Natural killer cell treated with Interleukin-12 subunit alpha and Interleukin-12 subunit beta and Interleukin-15 and Interleukin-18, amount 100 ng/mL, for 72 hours (primary cell): Measurements from ENCODE around the gene SESN1. TPM values are rescaled to one million over a fixed set of nuclear protein-coding genes. Genes with fewer than 3 reads are reported as not detected.
"Not testable (repeated sequence)": the region's sequence is repeated elsewhere in the genome, so short reads cannot be mapped to it uniquely, and the experiment has no call there.

Experiments used
- ATAC-seq, 2 donors: fragments of 150-1000 bp; cut with Tn5 transposase in 1 of 2; sonication (Bioruptor Pico), chemical (Tn5 transposase) in 1 of 2; 2 replicates each; pipeline ENCODE4 v1.10.0; 2021
- DNase-seq: peaks from one replicate; pipeline ENCODE4 v3.0.0; 2022; ENCODE audit warnings: low spot score
- H3K27ac Mint-ChIP-seq, 2 donors: 1 replicate in 1 of 2; 2 replicates in 1 of 2; pipeline ENCODE4 v1.8.0; 2022; ENCODE audit warnings: mixed read lengths in 2 of 2, mild to moderate bottlenecking in 1 of 2, moderate library complexity in 1 of 2
- H3K27me3 Mint-ChIP-seq, 2 donors: 1 replicate in 1 of 2; 2 replicates in 1 of 2; pipeline ENCODE4 v1.8.0; 2022; ENCODE audit warnings: mixed read lengths in 2 of 2
- H3K36me3 Mint-ChIP-seq: one replicate; pipeline ENCODE4 v1.8.0; 2022; ENCODE audit warnings: mixed read lengths
- H3K4me1 Mint-ChIP-seq, 2 donors: 1 replicate in 1 of 2; 2 replicates in 1 of 2; pipeline ENCODE4 v1.8.0; 2022; ENCODE audit warnings: low read depth in 2 of 2, mixed read lengths in 2 of 2, mild to moderate bottlenecking in 1 of 2
- H3K4me3 Mint-ChIP-seq: one replicate; pipeline ENCODE4 v1.8.0; 2022; ENCODE audit warnings: mixed read lengths
- H3K9me3 Mint-ChIP-seq: 2 replicates; pipeline ENCODE4 v1.8.0; 2022; ENCODE audit warnings: mixed read lengths
- total RNA-seq, 2 donors: library from RNA; stranded (reverse); gene quantifications; one replicate each; pipeline ENCODE4 v1.2.3, GENCODE V29; 2022

Gene SESN1
- total RNA-seq, 2 donors from 2014 or later: 7.4 to 9.6 TPM

- H3K27ac Mint-ChIP-seq, H3K27me3 Mint-ChIP-seq, H3K4me1 Mint-ChIP-seq, H3K9me3 Mint-ChIP-seq, DNase-seq, ATAC-seq, H3K4me3 Mint-ChIP-seq: not testable (repeated sequence)
- peaks cover 12% of the 10 kb centered on the region for H3K36me3 Mint-ChIP-seq
Measured at GRCh38 chr6:109112663-109113062, 18.0 kb upstream of the SESN1 start.

- H3K4me3 Mint-ChIP-seq, H3K9me3 Mint-ChIP-seq, H3K27me3 Mint-ChIP-seq, H3K27ac Mint-ChIP-seq, DNase-seq, H3K4me1 Mint-ChIP-seq, ATAC-seq: not testable (repeated sequence)
- peaks cover 12% of the 10 kb centered on the region for H3K36me3 Mint-ChIP-seq
Measured at GRCh38 chr6:109109663-109110062, 15.0 kb upstream of the SESN1 start.

GRCh38 chr6:109105681-109106080, 11.0 kb upstream of the SESN1 start:
- Mint-ChIP-seq H3K4me3 (no peak overlapping the region), H3K27me3 (no peaks in the 10 kb centered on the region), H3K27ac (no peak overlapping the region), H3K9me3 (no peaks in the 10 kb centered on the region), H3K4me1 (no peaks in the 10 kb centered on the region), H3K36me3 (peaks cover 5% of the 10 kb centered on the region)
- DNase-seq (no peak), ATAC-seq (no peak)

DNA sequence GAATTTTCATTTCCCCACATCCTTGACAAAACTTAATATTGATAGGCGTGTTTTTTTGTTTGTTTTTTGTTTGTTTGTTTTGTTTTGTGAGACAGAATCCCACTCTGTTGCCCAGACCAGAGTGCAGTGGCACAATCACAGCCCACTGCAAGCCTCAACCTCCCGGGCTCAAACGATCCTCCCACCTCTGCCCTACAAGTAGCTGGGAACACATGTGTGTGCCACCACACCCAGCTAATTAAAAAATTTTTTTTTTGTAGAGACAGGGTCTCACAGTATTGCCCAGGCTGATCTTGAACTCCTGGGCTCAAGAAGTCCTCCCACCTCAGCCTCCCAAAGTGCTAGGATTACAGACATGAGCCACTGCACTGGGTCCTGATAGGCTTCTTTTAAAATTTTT, 9.9 kb upstream of the SESN1 start:
- no peak for DNase-seq
- ATAC-seq: no peak
- no peaks in the 10 kb centered on the region for H3K36me3 Mint-ChIP-seq

GRCh38 chr6:109103942-109104341, 9.3 kb upstream of the SESN1 start:
- H3K27me3 Mint-ChIP-seq: no peaks in the 10 kb centered on the region
- peak in 1 of 2 donors; percentile 43 for ATAC-seq
- peaks cover 0 to 2% of the 10 kb centered on the region in 2 donors for H3K4me1 Mint-ChIP-seq
- H3K9me3 Mint-ChIP-seq: no peaks in the 10 kb centered on the region
- H3K4me3 Mint-ChIP-seq: no peak overlapping the region
- H3K36me3 Mint-ChIP-seq: peaks cover 2% of the 10 kb centered on the region
- no peak for DNase-seq
- no peak overlapping the region for H3K27ac Mint-ChIP-seq

More for the DNA sequence above, 9.9 kb upstream of the SESN1 start:
- Mint-ChIP-seq H3K4me3 (no peak overlapping the region), H3K4me1 (no peaks in the 10 kb centered on the region), H3K27ac (no peak overlapping the region), H3K9me3 (no peaks in the 10 kb centered on the region), H3K27me3 (no peaks in the 10 kb centered on the region)

DNA sequence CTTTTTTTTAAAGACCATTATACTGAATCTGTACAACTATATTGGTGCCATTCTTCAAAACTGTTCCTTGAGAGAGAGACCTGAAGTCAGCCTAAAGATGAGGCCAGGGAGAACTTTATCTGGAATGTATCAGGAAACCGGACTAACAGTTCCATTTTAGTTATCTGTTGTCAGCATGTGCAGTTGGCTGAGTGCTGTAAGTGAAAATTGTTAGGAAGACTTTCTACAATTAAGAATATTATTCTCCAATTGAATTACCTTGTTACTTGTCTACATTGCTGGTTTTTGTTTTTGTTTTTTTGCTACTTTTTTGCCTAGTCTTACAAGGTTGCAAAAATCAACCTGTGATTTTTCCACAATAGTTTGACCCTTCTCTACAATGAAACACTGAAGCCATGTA, 8.1 kb upstream of the SESN1 start:
- DNase-seq (no peak), ATAC-seq (no peak)
- Mint-ChIP-seq H3K4me1 (peaks cover 0 to 6% of the 10 kb centered on the region in 2 donors), H3K4me3 (no peak overlapping the region), H3K36me3 (peaks cover 5% of the 10 kb centered on the region), H3K9me3 (no peaks in the 10 kb centered on the region), H3K27ac (no peak overlapping the region), H3K27me3 (no peaks in the 10 kb centered on the region)

- Mint-ChIP-seq H3K4me1 (peaks cover 16 to 38% of the 10 kb centered on the region in 2 donors), H3K9me3 (no peaks in the 10 kb centered on the region), H3K27me3 (no peaks in the 10 kb centered on the region), H3K27ac (no peak overlapping the region), H3K36me3 (peaks cover 5% of the 10 kb centered on the region), H3K4me3 (no peak overlapping the region)
- no peak for ATAC-seq
- no peak for DNase-seq
Measured at GRCh38 chr6:109097661-109098060, 3.0 kb upstream of the SESN1 start.

GRCh38 chr6:109096208-109096607, 1.6 kb upstream of the SESN1 start:
- Mint-ChIP-seq H3K4me1 (peaks cover 30 to 52% of the 10 kb centered on the region in 2 donors), H3K27me3 (no peaks in the 10 kb centered on the region), H3K4me3 (peak overlapping the region; percentile 96), H3K27ac (peak overlapping the region; percentile 94 to 96), H3K36me3 (peaks cover 5% of the 10 kb centered on the region), H3K9me3 (no peaks in the 10 kb centered on the region)
- DNase-seq (no peak), ATAC-seq (no peak)

DNA sequence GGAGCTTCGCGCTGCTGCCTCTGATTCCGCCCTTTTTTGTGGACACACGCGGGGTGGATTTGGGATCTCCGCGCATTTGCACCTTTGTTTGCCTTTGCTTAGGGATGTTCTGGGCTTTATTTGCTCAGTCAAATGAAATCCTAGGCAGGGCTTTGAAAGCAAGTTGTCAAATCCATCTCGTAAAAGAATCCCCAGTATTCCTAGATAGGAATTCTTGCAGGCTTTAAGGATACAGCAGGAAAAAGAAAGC, 1.1 kb upstream of the SESN1 start:
- H3K9me3 Mint-ChIP-seq: no peaks in the 10 kb centered on the region
- peaks cover 5% of the 10 kb centered on the region for H3K36me3 Mint-ChIP-seq
- ATAC-seq (no peak), DNase-seq (no peak)
- peak overlapping the region; percentile 94 to 96 for H3K27ac Mint-ChIP-seq
- H3K27me3 Mint-ChIP-seq: no peaks in the 10 kb centered on the region
- H3K4me1 Mint-ChIP-seq: peaks cover 33 to 55% of the 10 kb centered on the region in 2 donors
- peak overlapping the region; percentile 96 for H3K4me3 Mint-ChIP-seq

DNA sequence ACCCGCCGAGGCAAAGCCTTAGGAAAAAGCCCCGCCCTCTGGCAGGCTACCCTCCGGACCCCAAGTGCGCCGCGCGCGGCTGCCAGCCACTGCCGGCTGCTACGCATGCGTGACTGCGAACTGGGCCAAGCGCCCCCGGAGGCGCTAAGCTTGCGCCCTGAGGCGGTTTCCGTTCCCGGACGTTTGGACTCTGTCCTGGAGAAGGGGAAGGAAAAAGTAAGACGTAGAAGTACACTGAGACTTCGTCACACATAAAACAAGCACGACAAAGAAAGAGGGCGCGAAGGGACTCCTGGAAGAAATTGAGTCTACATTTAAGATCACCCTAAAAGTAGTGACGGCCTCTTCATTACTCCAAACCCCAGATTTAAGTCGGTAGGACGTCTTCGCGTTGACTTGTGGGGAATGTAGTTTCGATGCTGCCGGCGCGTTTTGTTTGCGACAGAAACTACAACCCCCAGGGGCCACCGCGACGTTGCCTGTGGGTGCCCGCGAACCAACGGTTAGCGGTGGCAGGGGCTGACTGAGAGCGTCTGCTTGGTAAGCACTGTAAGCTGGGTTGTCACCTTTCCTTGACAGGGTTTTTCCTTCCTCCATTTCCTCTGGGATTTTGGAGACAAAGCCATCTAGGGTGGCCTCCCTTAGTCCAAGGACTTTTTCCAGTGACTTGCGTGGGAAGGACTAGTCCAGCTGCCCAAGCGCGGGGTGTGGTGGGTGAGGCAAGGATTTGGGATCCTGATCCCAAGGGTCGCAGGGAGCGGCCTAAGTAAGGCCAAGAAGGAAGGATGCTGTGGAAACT, 589 bp upstream of the SESN1 start, which contains the start of gene CEP57L1:
Gene CEP57L1 (plus strand): TSS at position 472 of the 799 bp plus-strand sequence. CDS start 49,715 bp downstream, outside the sequence.
- peaks cover 35 to 55% of the 10 kb centered on the region in 2 donors for H3K4me1 Mint-ChIP-seq
- H3K9me3 Mint-ChIP-seq: no peaks in the 10 kb centered on the region
- ATAC-seq: peak; percentile 88 to 89
- peak within 1 kb of the TSS; percentile 96 for H3K4me3 Mint-ChIP-seq
- DNase-seq: peak; percentile 96
- H3K36me3 Mint-ChIP-seq: peaks cover 5% of the 10 kb centered on the region
- H3K27ac Mint-ChIP-seq: peak within 1 kb of the TSS; percentile 94 to 96
- no peaks in the 10 kb centered on the region for H3K27me3 Mint-ChIP-seq

- H3K27ac Mint-ChIP-seq: peak overlapping the region; percentile 57 to 91
- H3K27me3 Mint-ChIP-seq: no peaks in the 10 kb centered on the region
- ATAC-seq: no peak
- no peak for DNase-seq
- H3K4me3 Mint-ChIP-seq: peak overlapping the region; percentile 96
- peaks cover 3% of the 10 kb centered on the region for H3K36me3 Mint-ChIP-seq
- H3K4me1 Mint-ChIP-seq: peaks cover 38 to 62% of the 10 kb centered on the region in 2 donors
- no peaks in the 10 kb centered on the region for H3K9me3 Mint-ChIP-seq
Measured at GRCh38 chr6:109093732-109094415, 772 bp downstream of the SESN1 start.

DNA sequence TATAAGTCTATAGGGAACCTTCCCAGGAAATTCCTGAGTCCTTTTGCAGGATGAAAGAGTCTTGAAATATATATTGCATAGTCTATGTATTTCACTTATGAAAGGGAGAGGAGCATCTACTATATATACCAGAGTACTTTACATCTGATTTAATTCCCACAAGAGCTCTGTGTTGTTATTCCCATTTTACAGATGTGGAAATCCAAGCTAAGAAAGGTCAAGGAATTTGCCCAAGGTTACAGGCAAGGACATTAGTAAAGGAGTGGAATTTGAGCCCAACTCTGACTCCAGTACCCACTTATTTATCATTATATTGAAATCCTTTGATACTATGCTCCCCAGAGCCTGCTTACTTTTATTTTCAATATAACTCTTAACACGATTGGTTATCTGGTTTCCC, 2.6 kb downstream of the SESN1 start:
- DNase-seq: no peak
- Mint-ChIP-seq H3K27ac (peak overlapping the region; percentile 6 to 65), H3K36me3 (no peaks in the 10 kb centered on the region), H3K4me1 (peaks cover 38 to 60% of the 10 kb centered on the region in 2 donors), H3K27me3 (no peaks in the 10 kb centered on the region), H3K9me3 (no peaks in the 10 kb centered on the region), H3K4me3 (peak overlapping the region; percentile 96)
- ATAC-seq: no peak

DNA sequence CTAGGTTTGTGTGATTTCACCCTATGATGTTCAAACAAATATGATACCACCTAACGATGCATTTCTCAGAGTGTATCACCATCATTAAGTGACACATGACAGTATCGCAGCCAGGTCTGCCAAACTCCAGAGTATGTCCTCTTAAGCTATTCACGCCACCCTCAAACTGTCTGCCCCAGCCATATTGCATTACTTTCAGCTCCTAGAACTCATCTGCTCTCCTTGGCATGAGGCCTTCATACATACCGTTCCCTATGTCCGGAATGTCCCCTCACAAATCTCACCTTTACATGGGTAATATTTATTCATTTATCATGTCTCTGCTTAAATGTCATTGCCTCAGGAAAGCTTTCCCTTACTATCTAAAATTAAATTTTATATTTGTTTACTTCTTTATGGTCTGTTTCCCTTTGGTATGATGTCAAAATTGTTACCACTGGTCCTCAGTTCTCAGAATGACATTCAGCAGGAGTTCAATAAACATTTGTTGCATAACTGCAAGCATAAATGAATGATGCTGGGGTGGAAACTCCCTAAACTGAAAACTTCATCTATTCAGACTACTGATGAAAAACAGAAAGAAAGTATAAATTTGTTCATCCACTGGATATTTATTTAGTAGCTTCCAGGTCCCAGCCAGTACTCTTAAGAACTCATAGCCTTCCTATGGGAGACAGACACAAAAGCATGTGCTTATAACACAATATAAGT, 3.2 kb downstream of the SESN1 start:
- H3K36me3 Mint-ChIP-seq: no peaks in the 10 kb centered on the region
- no peak for DNase-seq
- ATAC-seq: no peak
- no peaks in the 10 kb centered on the region for H3K27me3 Mint-ChIP-seq
- H3K4me1 Mint-ChIP-seq: peaks cover 38 to 57% of the 10 kb centered on the region in 2 donors
- peak overlapping the region; percentile 6 to 65 for H3K27ac Mint-ChIP-seq
- no peaks in the 10 kb centered on the region for H3K9me3 Mint-ChIP-seq
- H3K4me3 Mint-ChIP-seq: peak overlapping the region; percentile 96

GRCh38 chr6:109088995-109089394, 5.7 kb downstream of the SESN1 start:
- no peaks in the 10 kb centered on the region for H3K36me3 Mint-ChIP-seq
- DNase-seq (no peak), ATAC-seq (no peak)
- peaks cover 30 to 43% of the 10 kb centered on the region in 2 donors for H3K4me1 Mint-ChIP-seq
- H3K4me3 Mint-ChIP-seq: no peak overlapping the region
- no peaks in the 10 kb centered on the region for H3K9me3 Mint-ChIP-seq
- H3K27me3 Mint-ChIP-seq: no peaks in the 10 kb centered on the region
- H3K27ac Mint-ChIP-seq: no peak overlapping the region
